ENCODE measurements around the gene RDH14.

GRCh38 chr2:18548621-18549020 lies 11.8 kb downstream of the RDH14 start:
- TF ChIP-seq CTCF (IDR thresholded peaks at IDR 0.05) (no peak), POLR2A (IDR thresholded peaks at IDR 0.05) (no peak)
